ENCODE data around the gene FAM186B.

DNA sequence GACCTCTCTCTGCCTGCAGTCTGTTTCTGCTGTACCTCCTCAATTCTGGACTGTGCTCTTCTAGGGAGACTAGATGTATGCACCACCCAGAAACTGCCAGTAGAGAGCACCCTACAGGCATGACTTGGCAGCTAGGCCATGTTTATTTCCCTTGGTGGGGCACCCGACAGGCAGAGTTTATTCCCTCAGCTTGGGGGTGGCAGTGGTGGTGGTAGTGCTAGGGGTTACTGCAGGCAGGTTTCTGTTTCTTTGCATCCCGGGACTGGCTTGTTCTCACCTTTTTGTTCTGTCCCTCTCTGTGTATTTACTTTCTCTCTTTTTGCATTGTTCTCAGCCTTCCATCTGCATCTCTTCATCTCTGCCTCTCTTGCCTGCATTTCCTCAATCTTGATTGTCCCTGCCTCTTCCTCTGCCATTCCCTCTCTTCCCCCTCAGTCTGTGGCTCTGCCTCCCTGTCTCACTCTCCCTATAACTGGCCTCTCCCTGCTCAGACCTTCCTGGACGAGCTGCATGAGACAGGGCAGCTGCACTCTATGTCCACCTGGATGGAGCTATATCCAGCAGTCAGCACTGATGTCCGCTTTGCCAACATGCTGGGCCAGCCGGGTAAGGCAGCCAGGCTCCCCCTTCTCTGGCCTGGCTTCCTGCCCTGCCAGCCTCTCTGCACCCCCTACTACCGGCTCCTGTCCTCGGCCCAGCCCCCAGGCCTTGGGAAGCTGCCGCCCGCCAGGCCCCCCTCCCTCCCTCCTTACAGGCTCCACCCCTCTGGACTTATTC lies 31.7 kb upstream of the FAM186B start:
- TF ChIP-seq EZH2 (IDR thresholded peaks at IDR 0.05; ENCODE audit: low read depth), result no peak
- TF ChIP-seq CTCF (conservative IDR thresholded peaks at IDR 0.05), result peak; percentile 66

Data from PC-9 (cell line).